Hepatocyte (in vitro differentiated cells): ENCODE measurements around the gene DMGDH. TPM values are rescaled to one million over a fixed set of nuclear protein-coding genes. Genes with fewer than 3 reads are reported as not detected.

ENCODE experiments used
- DNase-seq: peaks from one replicate; pipeline ENCODE4 v3.0.0-alpha.2; 2016; ENCODE audit warnings: low spot score
- H2AFZ ChIP-seq: fragments of 200-600 bp; sonication (generic); 2 replicates; pipeline ENCODE4 v1.6.0; 2016; ENCODE audit warnings: antibody characterized with exemption, mild to moderate bottlenecking
- H3K27ac ChIP-seq: fragments of 200-600 bp; sonication (generic); 2 replicates; pipeline ENCODE4 v1.5.1; 2016; ENCODE audit warnings: mild to moderate bottlenecking
- H3K27me3 ChIP-seq: fragments of 200-600 bp; sonication (generic); 2 replicates; pipeline ENCODE4 v1.6.1; 2016
- H3K36me3 ChIP-seq: fragments of 200-600 bp; sonication (generic); replicated peaks from 2 replicates; pipeline ENCODE4 v1.5.1; 2016; ENCODE audit warnings: low read depth; ENCODE audit not compliant: insufficient read depth
- H3K4me1 ChIP-seq: fragments of 200-600 bp; sonication (generic); 2 replicates; pipeline ENCODE4 v1.5.1; 2016; ENCODE audit warnings: mild to moderate bottlenecking, moderate library complexity; ENCODE audit not compliant: insufficient read depth
- H3K4me2 ChIP-seq: fragments of 200-600 bp; sonication (generic); 2 replicates; pipeline ENCODE4 v1.6.0; 2016
- H3K4me3 ChIP-seq: fragments of 200-600 bp; sonication (generic); 2 replicates; pipeline ENCODE4 v1.5.1; 2016; ENCODE audit warnings: mild to moderate bottlenecking
- H3K79me2 ChIP-seq: fragments of 200-600 bp; sonication (generic); 2 replicates; pipeline ENCODE4 v1.6.0; 2017; ENCODE audit warnings: mild to moderate bottlenecking
- H3K9me2 ChIP-seq: fragments of 200-600 bp; sonication (generic); replicated peaks from 2 replicates; pipeline ENCODE4 v1.6.0; 2017; ENCODE audit warnings: mild to moderate bottlenecking; ENCODE audit not compliant: insufficient read depth
- H3K9me3 ChIP-seq: fragments of 200-600 bp; sonication (generic); 2 replicates; pipeline ENCODE4 v1.5.1; 2016; ENCODE audit warnings: low read depth, mild to moderate bottlenecking
- H4K20me1 ChIP-seq: fragments of 200-600 bp; sonication (generic); 2 replicates; pipeline ENCODE4 v1.6.0; 2016; ENCODE audit warnings: mild to moderate bottlenecking; ENCODE audit not compliant: insufficient read depth, poor library complexity, severe bottlenecking
- EZH2 ChIP-seq: fragments of 200-600 bp; sonication (generic); IDR thresholded peaks from 2 replicates; pipeline ENCODE4 v1.6.1; 2016; ENCODE audit warnings: antibody characterized with exemption, mild to moderate bottlenecking, borderline replicate concordance
- EZH2phosphoT487 ChIP-seq: fragments of 200-600 bp; sonication (generic); IDR thresholded peaks from one replicate; pipeline ENCODE4 v1.6.1; 2018; ENCODE audit warnings: antibody characterized with exemption, mild to moderate bottlenecking, low read depth, moderate library complexity; ENCODE audit not compliant: unreplicated experiment, severe bottlenecking
- WGBS: methylation state at CpG from one replicate; pipeline ENCODE4 v1.1.6; 2016; ENCODE audit warnings: low lambda C conversion rate; ENCODE audit errors: missing lambda C conversion rate; 5-methylcytosine and 5-hydroxymethylcytosine counted together
- polyA plus RNA-seq: library from polyadenylated mRNA; unstranded; fragments of >200 nt; fragmentation: Nextera tagmentation; extraction: Ambion mirVana; gene quantifications from 2 replicates; pipeline ENCODE4 v1.2.1, GENCODE V29; 2016
- total RNA-seq: library from RNA; depleted of rRNA; stranded (reverse); fragments of >200 nt; gene quantifications from 2 replicates; pipeline ENCODE4 v1.2.3, GENCODE V29; 2014
- TF ChIP-seq, protein P1 (sequence below): fragments of 200-600 bp; sonication (generic); IDR thresholded peaks from 2 replicates; pipeline ENCODE4 v1.5.1; 2016; ENCODE audit warnings: antibody characterized with exemption, mild to moderate bottlenecking; ENCODE audit not compliant: poor library complexity

The DMGDH gene
- total and polyA plus RNA-seq, 2 experiments from 2014 or later: 0.87 TPM

DNA sequence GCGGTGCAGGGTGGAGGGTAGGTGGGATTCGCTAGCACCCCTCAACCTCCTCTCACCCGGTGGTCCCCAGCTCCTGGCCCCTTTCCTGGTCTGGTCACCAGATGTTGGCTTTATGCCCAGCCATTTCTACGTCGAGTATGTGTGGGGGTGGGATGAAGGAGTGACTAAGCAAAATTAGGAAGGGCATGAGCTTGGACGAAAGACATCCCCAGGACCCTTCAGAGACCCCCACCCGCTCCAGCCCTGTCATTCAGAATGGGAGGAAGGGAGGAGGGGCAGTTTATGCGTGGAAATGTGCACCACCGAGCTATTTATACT, 835 bp upstream of the DMGDH start:
- Histone ChIP-seq H3K4me1 (peaks cover 4% of the 10 kb centered on the region), H3K4me3 (no peak overlapping the region), H2AFZ (no peak overlapping the region), H3K36me3 (no peaks in the 10 kb centered on the region), H3K9me3 (no peaks in the 10 kb centered on the region), H3K27ac (no peak overlapping the region), H4K20me1 (no peaks in the 10 kb centered on the region), H3K79me2 (no peaks in the 10 kb centered on the region), H3K4me2 (no peak overlapping the region), H3K27me3 (no peaks in the 10 kb centered on the region), H3K9me2 (no peaks in the 10 kb centered on the region)
- no peak for DNase-seq
- no peak for TF ChIP-seq EZH2phosphoT487
- no peak for TF ChIP-seq EZH2
- TF ChIP-seq, protein P1, sequence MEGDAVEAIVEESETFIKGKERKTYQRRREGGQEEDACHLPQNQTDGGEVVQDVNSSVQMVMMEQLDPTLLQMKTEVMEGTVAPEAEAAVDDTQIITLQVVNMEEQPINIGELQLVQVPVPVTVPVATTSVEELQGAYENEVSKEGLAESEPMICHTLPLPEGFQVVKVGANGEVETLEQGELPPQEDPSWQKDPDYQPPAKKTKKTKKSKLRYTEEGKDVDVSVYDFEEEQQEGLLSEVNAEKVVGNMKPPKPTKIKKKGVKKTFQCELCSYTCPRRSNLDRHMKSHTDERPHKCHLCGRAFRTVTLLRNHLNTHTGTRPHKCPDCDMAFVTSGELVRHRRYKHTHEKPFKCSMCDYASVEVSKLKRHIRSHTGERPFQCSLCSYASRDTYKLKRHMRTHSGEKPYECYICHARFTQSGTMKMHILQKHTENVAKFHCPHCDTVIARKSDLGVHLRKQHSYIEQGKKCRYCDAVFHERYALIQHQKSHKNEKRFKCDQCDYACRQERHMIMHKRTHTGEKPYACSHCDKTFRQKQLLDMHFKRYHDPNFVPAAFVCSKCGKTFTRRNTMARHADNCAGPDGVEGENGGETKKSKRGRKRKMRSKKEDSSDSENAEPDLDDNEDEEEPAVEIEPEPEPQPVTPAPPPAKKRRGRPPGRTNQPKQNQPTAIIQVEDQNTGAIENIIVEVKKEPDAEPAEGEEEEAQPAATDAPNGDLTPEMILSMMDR: no peak
- 67% methylated on average over 9 of the region's 9 CpGs for WGBS

DNA sequence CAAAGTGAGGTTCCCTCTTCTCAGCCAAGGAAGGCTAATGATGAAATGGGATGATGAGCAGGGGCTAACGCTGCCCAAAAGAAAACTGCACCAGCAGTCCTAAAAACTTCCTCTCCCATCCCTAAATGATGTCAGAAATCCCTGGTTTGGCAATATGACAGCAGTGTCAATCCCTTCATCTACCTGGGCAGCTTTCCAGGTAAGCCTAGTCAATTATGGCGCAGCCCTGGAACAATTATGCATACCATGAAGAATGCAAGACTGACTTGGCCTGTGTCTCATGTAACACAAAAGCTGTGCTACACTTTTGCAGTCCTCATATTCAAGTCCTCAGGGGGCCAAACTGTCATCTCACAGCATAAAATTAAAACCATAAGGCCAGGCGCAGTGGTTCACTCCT, 7.0 kb downstream of the DMGDH start:
- no peak for DNase-seq
- no peaks in the 10 kb centered on the region for H3K4me1 ChIP-seq
- H3K9me2 ChIP-seq: no peaks in the 10 kb centered on the region
- 84% methylated on average over 3 of the region's 3 CpGs for WGBS
- no peaks in the 10 kb centered on the region for H4K20me1 ChIP-seq
- H3K27ac ChIP-seq: no peak overlapping the region
- H3K27me3 ChIP-seq: no peaks in the 10 kb centered on the region
- H3K4me2 ChIP-seq: no peak overlapping the region
- no peaks in the 10 kb centered on the region for H3K36me3 ChIP-seq
- no peaks in the 10 kb centered on the region for H3K9me3 ChIP-seq
- H3K4me3 ChIP-seq: no peak overlapping the region
- TF ChIP-seq, protein P1: no peak
- TF ChIP-seq EZH2: no peak
- TF ChIP-seq EZH2phosphoT487: no peak
- H2AFZ ChIP-seq: no peak overlapping the region
- H3K79me2 ChIP-seq: no peaks in the 10 kb centered on the region

DNA sequence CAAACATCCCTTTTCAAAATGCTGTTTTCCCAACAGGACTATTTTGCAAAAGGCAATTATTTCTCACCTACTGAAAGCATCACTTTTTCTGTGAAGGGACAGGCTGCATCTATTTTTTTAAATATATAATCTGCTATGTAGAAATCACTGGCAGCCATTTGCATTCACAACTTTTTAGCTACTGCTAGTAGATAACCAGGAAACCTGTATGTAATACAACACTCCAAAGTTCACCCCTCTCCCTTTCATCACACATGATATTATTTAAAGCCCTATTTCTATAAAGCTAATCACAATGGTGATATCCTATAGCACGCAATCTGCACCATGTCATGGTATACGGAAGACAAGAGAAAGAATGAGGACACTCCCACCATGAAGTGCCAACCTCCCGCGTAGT, 9.8 kb downstream of the DMGDH start:
- Histone ChIP-seq H3K4me3 (no peak overlapping the region), H3K79me2 (no peaks in the 10 kb centered on the region), H3K9me3 (no peaks in the 10 kb centered on the region), H4K20me1 (no peaks in the 10 kb centered on the region), H3K4me2 (no peak overlapping the region), H3K27ac (no peak overlapping the region), H3K4me1 (no peaks in the 10 kb centered on the region), H2AFZ (no peak overlapping the region), H3K9me2 (no peaks in the 10 kb centered on the region), H3K27me3 (no peaks in the 10 kb centered on the region), H3K36me3 (no peaks in the 10 kb centered on the region)
- TF ChIP-seq, protein P1: no peak
- TF ChIP-seq EZH2phosphoT487: no peak
- TF ChIP-seq EZH2: no peak
- WGBS: 97% methylated on average over 4 of the region's 4 CpGs
- DNase-seq: no peak

DNA sequence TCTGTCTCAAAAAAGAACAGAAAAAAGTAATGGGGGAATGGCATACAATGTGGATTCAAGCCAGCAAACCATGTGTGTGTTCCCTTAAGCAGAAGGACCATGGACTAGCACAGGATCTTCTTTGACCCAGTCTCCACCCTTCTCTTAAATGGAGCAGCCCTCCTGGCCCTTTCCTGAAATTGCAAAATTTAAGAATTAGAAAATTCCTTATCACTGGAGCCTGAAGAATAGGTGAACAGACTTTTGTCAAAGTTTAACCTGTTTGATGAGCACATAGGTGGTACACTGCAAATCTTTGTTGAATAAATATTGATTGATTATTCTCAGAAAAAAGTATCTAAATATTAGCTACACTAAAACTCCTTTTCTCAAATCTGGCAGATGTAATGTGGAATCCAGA, 12.6 kb downstream of the DMGDH start:
- Histone ChIP-seq H3K4me2 (no peak overlapping the region), H3K9me2 (no peaks in the 10 kb centered on the region), H4K20me1 (no peaks in the 10 kb centered on the region), H3K36me3 (no peaks in the 10 kb centered on the region), H2AFZ (no peak overlapping the region), H3K4me3 (no peak overlapping the region), H3K79me2 (no peaks in the 10 kb centered on the region), H3K27ac (no peak overlapping the region), H3K27me3 (no peaks in the 10 kb centered on the region), H3K4me1 (no peaks in the 10 kb centered on the region), H3K9me3 (no peaks in the 10 kb centered on the region)
- no peak for DNase-seq
- TF ChIP-seq, protein P1: no peak
